ENCODE results near the gene MAST4.

GRCh38 chr5:67098656-67099055 is 502.5 kb downstream of the MAST4 start:
- no peak for TF ChIP-seq CTCF (IDR thresholded peaks at IDR 0.05; ENCODE audit: low read length)
- TF ChIP-seq EZH2 (optimal IDR thresholded peaks at IDR 0.05; ENCODE audit: low read depth, low read length) = no peak
- TF ChIP-seq EZH2phosphoT487 (IDR thresholded peaks at IDR 0.05; ENCODE audit: low read length) = no peak

Data from MM.1S (cell line).